Liver (tissue), 9 donors: ENCODE data around the gene LENG1. TPM values are rescaled to one million over a fixed set of nuclear protein-coding genes. Genes with fewer than 3 reads are reported as not detected.

Source experiments
- DNase-seq: peaks from one replicate; pipeline ENCODE4 v3.0.0-alpha.2; 2017; ENCODE audit warnings: low spot score
- H3K27ac ChIP-seq, 2 donors: one replicate each; pipeline ENCODE4 v1.7.0; 2013; ENCODE audit warnings: inconsistent platforms in 2 of 2, low read length in 2 of 2, control low read depth in 1 of 2, low read depth in 1 of 2, mild to moderate bottlenecking in 1 of 2
- H3K27me3 ChIP-seq, 4 donors: one replicate each; pipeline versions ENCODE4 v1.6.1 to v1.7.0; 2013; ENCODE audit warnings: low read length in 3 of 4, inconsistent platforms in 1 of 4, mild to moderate bottlenecking in 1 of 4, moderate library complexity in 1 of 4; ENCODE audit not compliant: control insufficient read depth in 4 of 4, insufficient read depth in 4 of 4
- H3K36me3 ChIP-seq, 4 donors: one replicate each; pipeline versions ENCODE4 v1.6.1 to v1.7.0; 2013; ENCODE audit warnings: low read length in 3 of 4, mild to moderate bottlenecking in 3 of 4, low read depth in 1 of 4, moderate library complexity in 1 of 4; ENCODE audit not compliant: control insufficient read depth in 4 of 4, insufficient read depth in 3 of 4
- H3K4me1 ChIP-seq, 4 donors: one replicate each; pipeline versions ENCODE4 v1.6.1 to v1.7.0; 2013; ENCODE audit warnings: low read length in 3 of 4, mild to moderate bottlenecking in 3 of 4, moderate library complexity in 1 of 4; ENCODE audit not compliant: control insufficient read depth in 4 of 4, insufficient read depth in 4 of 4
- H3K4me3 ChIP-seq, 3 donors: one replicate each; pipeline versions ENCODE4 v1.6.1 to v1.7.0; 2013; ENCODE audit warnings: low read length in 3 of 3, control low read depth in 1 of 3, low read depth in 1 of 3, mild to moderate bottlenecking in 1 of 3
- H3K9ac ChIP-seq, 2 donors: one replicate each; pipeline ENCODE4 v1.7.0; 2013; ENCODE audit warnings: low read length in 2 of 2, mild to moderate bottlenecking in 2 of 2, moderate library complexity in 2 of 2, control low read depth in 1 of 2, low read depth in 1 of 2
- H3K9me3 ChIP-seq, 4 donors: one replicate each; pipeline versions ENCODE4 v1.6.1 to v1.7.0; 2013; ENCODE audit warnings: low read length in 3 of 4; ENCODE audit not compliant: control insufficient read depth in 4 of 4
- ATF3 ChIP-seq: IDR thresholded peaks from 2 replicates; pipeline ENCODE4 v1.6.1; 2016; ENCODE audit warnings: antibody characterized with exemption
- EGR1 ChIP-seq, 2 donors: IDR thresholded peaks; 2 replicates each; pipeline ENCODE4 v1.6.1; 2016 to 2018; ENCODE audit warnings: antibody characterized with exemption in 2 of 2, low read depth in 2 of 2
- FOXA1 ChIP-seq: IDR thresholded peaks from 2 replicates; pipeline ENCODE4 v1.6.1; 2016; ENCODE audit warnings: antibody characterized with exemption
- FOXA2 ChIP-seq: IDR thresholded peaks from 2 replicates; pipeline ENCODE4 v1.6.1; 2016; ENCODE audit warnings: antibody characterized with exemption
- GABPA ChIP-seq, 2 donors: IDR thresholded peaks in 1 of 2; conservative IDR thresholded peaks in 1 of 2; 2 replicates each; pipeline ENCODE4 v1.6.1; 2016; ENCODE audit warnings: antibody characterized with exemption in 2 of 2, mild to moderate bottlenecking in 1 of 2, moderate library complexity in 1 of 2
- HNF4A ChIP-seq, 2 donors: conservative IDR thresholded peaks; 2 replicates each; pipeline ENCODE4 v1.6.1; 2016; ENCODE audit warnings: antibody characterized with exemption in 2 of 2, mild to moderate bottlenecking in 2 of 2
- HNF4G ChIP-seq: IDR thresholded peaks from 2 replicates; pipeline ENCODE4 v1.6.1; 2016; ENCODE audit warnings: antibody characterized with exemption
- JUND ChIP-seq, 2 donors: IDR thresholded peaks; 2 replicates each; pipeline ENCODE4 v1.6.1; 2016; ENCODE audit warnings: antibody characterized with exemption in 2 of 2
- MAX ChIP-seq: IDR thresholded peaks from 2 replicates; pipeline ENCODE4 v1.6.1; 2016; ENCODE audit warnings: antibody characterized with exemption
- NR2F2 ChIP-seq: IDR thresholded peaks from 2 replicates; pipeline ENCODE4 v1.6.1; 2016; ENCODE audit warnings: antibody characterized with exemption
- RAD21 ChIP-seq, 2 donors: IDR thresholded peaks; 2 replicates each; pipeline ENCODE4 v1.6.1; 2016; ENCODE audit warnings: antibody characterized with exemption in 2 of 2, mild to moderate bottlenecking in 2 of 2
- RXRA ChIP-seq, 2 donors: IDR thresholded peaks; 2 replicates each; pipeline ENCODE4 v1.6.1; 2017 to 2018; ENCODE audit warnings: antibody characterized with exemption in 2 of 2, mild to moderate bottlenecking in 1 of 2
- SP1 ChIP-seq: IDR thresholded peaks from 2 replicates; pipeline ENCODE4 v1.6.1; 2018; ENCODE audit warnings: antibody characterized with exemption, mild to moderate bottlenecking
- TAF1 ChIP-seq: conservative IDR thresholded peaks from 2 replicates; pipeline ENCODE4 v1.6.1; 2016; ENCODE audit warnings: antibody characterized with exemption, mild to moderate bottlenecking
- YY1 ChIP-seq: IDR thresholded peaks from 2 replicates; pipeline ENCODE4 v1.6.1; 2016; ENCODE audit warnings: antibody characterized with exemption, mild to moderate bottlenecking
- ZBTB33 ChIP-seq: IDR thresholded peaks from 2 replicates; pipeline ENCODE4 v1.6.1; 2016; ENCODE audit warnings: antibody characterized with exemption
- WGBS: extraction: QIAGEN DNeasy Blood & Tissue Kit; methylation state at CpG from one replicate; pipeline ENCODE4 v1.1.7; 2013; 5-methylcytosine and 5-hydroxymethylcytosine counted together
- polyA plus RNA-seq, 2 donors: library from polyadenylated mRNA; stranded (reverse) in 1 of 2; unstranded in 1 of 2; fragments of 200-250 nt in 1 of 2; fragments of >200 nt in 1 of 2; fragmentation: Nextera tagmentation in 1 of 2; extraction: Ambion mirVana in 1 of 2; gene quantifications; one replicate each; pipeline versions ENCODE4 v1.2.1 to v1.2.3, GENCODE V29; 2013 to 2015
- total RNA-seq, 2 donors: library from RNA; depleted of rRNA; stranded (reverse); fragments of >200 nt; gene quantifications; one replicate each; pipeline ENCODE4 v1.2.3, GENCODE V29; 2014
- TF ChIP-seq, protein P1 (sequence below): fragments of 150-350 bp; IDR thresholded peaks from 2 replicates; pipeline ENCODE4 v1.5.1; 2017; ENCODE audit warnings: improper control_type of control experiment, low read depth, low read length; ENCODE audit not compliant: missing input control
- donor health status: healthy.
- donor health status: healthy.
- donor health status: healthy.
- donor health status: healthy.
- donor health status: healthy.

LENG1 gene
- total and polyA plus RNA-seq, 4 donors: 2.6 to 4.4 (median 2.9) TPM

GRCh38 chr19:54124393-54124792, 35.1 kb downstream of the LENG1 start:
- no peak for TF ChIP-seq TAF1
- no peak for TF ChIP-seq ZBTB33
- TF ChIP-seq HNF4G: no peak
- TF ChIP-seq RXRA (IDR thresholded peaks at IDR 0.05): no peak
- no peak for TF ChIP-seq EGR1 (IDR thresholded peaks at IDR 0.05; ENCODE audit: low read depth in 2 of 2)
- TF ChIP-seq ATF3: no peak
- TF ChIP-seq HNF4A (conservative IDR thresholded peaks at IDR 0.05): no peak
- TF ChIP-seq FOXA1: no peak
- TF ChIP-seq JUND (IDR thresholded peaks at IDR 0.05): no peak
- TF ChIP-seq, protein P1, sequence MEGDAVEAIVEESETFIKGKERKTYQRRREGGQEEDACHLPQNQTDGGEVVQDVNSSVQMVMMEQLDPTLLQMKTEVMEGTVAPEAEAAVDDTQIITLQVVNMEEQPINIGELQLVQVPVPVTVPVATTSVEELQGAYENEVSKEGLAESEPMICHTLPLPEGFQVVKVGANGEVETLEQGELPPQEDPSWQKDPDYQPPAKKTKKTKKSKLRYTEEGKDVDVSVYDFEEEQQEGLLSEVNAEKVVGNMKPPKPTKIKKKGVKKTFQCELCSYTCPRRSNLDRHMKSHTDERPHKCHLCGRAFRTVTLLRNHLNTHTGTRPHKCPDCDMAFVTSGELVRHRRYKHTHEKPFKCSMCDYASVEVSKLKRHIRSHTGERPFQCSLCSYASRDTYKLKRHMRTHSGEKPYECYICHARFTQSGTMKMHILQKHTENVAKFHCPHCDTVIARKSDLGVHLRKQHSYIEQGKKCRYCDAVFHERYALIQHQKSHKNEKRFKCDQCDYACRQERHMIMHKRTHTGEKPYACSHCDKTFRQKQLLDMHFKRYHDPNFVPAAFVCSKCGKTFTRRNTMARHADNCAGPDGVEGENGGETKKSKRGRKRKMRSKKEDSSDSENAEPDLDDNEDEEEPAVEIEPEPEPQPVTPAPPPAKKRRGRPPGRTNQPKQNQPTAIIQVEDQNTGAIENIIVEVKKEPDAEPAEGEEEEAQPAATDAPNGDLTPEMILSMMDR: no peak
- TF ChIP-seq MAX: no peak
- TF ChIP-seq SP1: no peak
- no peak for TF ChIP-seq YY1
- no peak for TF ChIP-seq NR2F2
- peaks cover 17 to 90% (median 34%) of the 10 kb centered on the region in 4 donors for H3K36me3 ChIP-seq
- no peak overlapping the region for H3K4me3 ChIP-seq
- no peak overlapping the region for H3K9ac ChIP-seq
- no peak overlapping the region for H3K27ac ChIP-seq
- no peaks in the 10 kb centered on the region for H3K4me1 ChIP-seq
- 97% methylated on average over 19 of the region's 19 CpGs for WGBS
- H3K9me3 ChIP-seq: no peaks in the 10 kb centered on the region
- no peaks in the 10 kb centered on the region for H3K27me3 ChIP-seq
- no peak for DNase-seq

GRCh38 chr19:54123682-54124081, 35.8 kb downstream of the LENG1 start:
- DNase-seq: no peak
- Histone ChIP-seq H3K9me3 (no peaks in the 10 kb centered on the region), H3K27ac (no peak overlapping the region), H3K27me3 (no peaks in the 10 kb centered on the region), H3K4me1 (no peaks in the 10 kb centered on the region), H3K36me3 (peaks cover 17 to 84% (median 32%) of the 10 kb centered on the region in 4 donors), H3K9ac (no peak overlapping the region), H3K4me3 (no peak overlapping the region)
- WGBS: 96% methylated on average over 17 of the region's 17 CpGs
- no peak for TF ChIP-seq GABPA (IDR thresholded peaks at IDR 0.05 in 1 of 2, conservative IDR thresholded peaks at IDR 0.05 in 1 of 2)
- no peak for TF ChIP-seq SP1
- TF ChIP-seq HNF4G: no peak
- no peak for TF ChIP-seq JUND (IDR thresholded peaks at IDR 0.05)
- no peak for TF ChIP-seq MAX
- TF ChIP-seq, protein P1: no peak
- no peak for TF ChIP-seq FOXA2
- TF ChIP-seq RAD21 (IDR thresholded peaks at IDR 0.05): no peak
- no peak for TF ChIP-seq ATF3
- TF ChIP-seq YY1: no peak
